Lower lobe of right lung (tissue), 2 donors: Measurements from ENCODE around the gene LRRC63. TPM values are rescaled to one million over a fixed set of nuclear protein-coding genes. Genes with fewer than 3 reads are reported as not detected.
"Not testable (repeated sequence)": the region's sequence is repeated elsewhere in the genome, so short reads cannot be mapped to it uniquely, and the experiment has no call there.

Source experiments
- ATAC-seq, 2 donors: fragments of 200-7000 bp; cut with Tn5 transposase; one replicate each; pipeline ENCODE4 v1.9.1; 2020 to 2022; ENCODE audit warnings: mild to moderate bottlenecking in 2 of 2, moderate library complexity in 2 of 2
- DNase-seq: peaks from one replicate; pipeline ENCODE4 v3.0.0-alpha.2; 2020
- H3K27ac ChIP-seq: fragments of 200-600 bp; one replicate; pipeline ENCODE4 v1.8.0; 2022
- H3K27me3 ChIP-seq: fragments of 200-600 bp; one replicate; pipeline ENCODE4 v1.8.0; 2022; ENCODE audit warnings: low read depth
- H3K36me3 ChIP-seq: fragments of 200-600 bp; one replicate; pipeline ENCODE4 v1.8.0; 2022; ENCODE audit warnings: mild to moderate bottlenecking
- H3K4me1 ChIP-seq: fragments of 200-600 bp; one replicate; pipeline ENCODE4 v1.8.0; 2022
- H3K4me3 ChIP-seq: fragments of 200-600 bp; one replicate; pipeline ENCODE4 v1.8.0; 2022; ENCODE audit warnings: mild to moderate bottlenecking
- H3K9me3 ChIP-seq: fragments of 200-600 bp; one replicate; pipeline ENCODE4 v1.8.0; 2022
- CTCF ChIP-seq: fragments of 200-600 bp; IDR thresholded peaks from one replicate; pipeline ENCODE4 v1.8.0; 2022; ENCODE audit warnings: antibody characterized with exemption, mild to moderate bottlenecking
- intact Hi-C: fragments of 100-400 bp; cut with DNase I; formaldehyde crosslinking; loops from one replicate; pipeline ENCODE4 v1.11.0; 2022
- total RNA-seq: library from RNA; stranded (reverse); fragmentation: NEBNext Ultra II Directional; extraction: Animal tissue kit (Norgen Biotek cat#: 25700); gene quantifications from one replicate; pipeline ENCODE4 v1.2.1, GENCODE V29; 2021
- donor health status: DM: no; HTN: yes; CAD: no; lungs with severe emphysema.

The LRRC63 gene
- total RNA-seq, 1 donor from 2014 or later: 1.7 TPM

- Histone ChIP-seq H3K9me3 (no peaks in the 10 kb centered on the region), H3K27me3 (no peaks in the 10 kb centered on the region), H3K27ac (no peak overlapping the region), H3K36me3 (no peaks in the 10 kb centered on the region), H3K4me1 (no peaks in the 10 kb centered on the region), H3K4me3 (no peak overlapping the region)
- DNase-seq (no peak), ATAC-seq (no peak)
- intact Hi-C loops: no loop called here
- TF ChIP-seq CTCF: no peak
Measured at GRCh38 chr13:46281779-46282178, 70.1 kb downstream of the LRRC63 start.

- intact Hi-C loops, ATAC-seq, DNase-seq: not testable (repeated sequence)
Measured at GRCh38 chr13:46283912-46284824, 72.4 kb downstream of the LRRC63 start.

GRCh38 chr13:46286972-46287371, 75.2 kb downstream of the LRRC63 start:
- Histone ChIP-seq H3K9me3 (no peaks in the 10 kb centered on the region), H3K4me3 (no peak overlapping the region), H3K36me3 (no peaks in the 10 kb centered on the region), H3K4me1 (no peaks in the 10 kb centered on the region), H3K27ac (no peak overlapping the region), H3K27me3 (no peaks in the 10 kb centered on the region)
- TF ChIP-seq CTCF: no peak
- DNase-seq (no peak), ATAC-seq (no peak)
- intact Hi-C loops: no loop called here

More at GRCh38 chr13:46283912-46284824, 72.4 kb downstream of the LRRC63 start:
- not testable (repeated sequence) for H3K4me1 ChIP-seq, H3K9me3 ChIP-seq, H3K4me3 ChIP-seq, H3K27me3 ChIP-seq, H3K36me3 ChIP-seq, H3K27ac ChIP-seq

- Histone ChIP-seq H3K36me3 (no peaks in the 10 kb centered on the region), H3K27me3 (no peaks in the 10 kb centered on the region), H3K4me3 (no peak overlapping the region), H3K9me3 (no peaks in the 10 kb centered on the region), H3K27ac (no peak overlapping the region), H3K4me1 (no peaks in the 10 kb centered on the region)
- no peak for DNase-seq
- ATAC-seq: peak; percentile 55 to 59
- intact Hi-C loops: no loop called here
- peak; percentile 60 for TF ChIP-seq CTCF
Measured at GRCh38 chr13:46288570-46289259, 77.0 kb downstream of the LRRC63 start.

- ATAC-seq (no peak), DNase-seq (no peak)
- H3K27ac ChIP-seq: no peak overlapping the region
- H3K27me3 ChIP-seq: no peaks in the 10 kb centered on the region
- H3K9me3 ChIP-seq: no peaks in the 10 kb centered on the region
- TF ChIP-seq CTCF: no peak
- no peak overlapping the region for H3K4me3 ChIP-seq
- intact Hi-C loops: no loop called here
- no peaks in the 10 kb centered on the region for H3K4me1 ChIP-seq
- no peaks in the 10 kb centered on the region for H3K36me3 ChIP-seq
Measured at GRCh38 chr13:46289260-46289955, 77.7 kb downstream of the LRRC63 start.
